ENCODE results near the gene NEAT1. TPM values are rescaled to one million over a fixed set of nuclear protein-coding genes. Genes with fewer than 3 reads are reported as not detected.
A peak's percentile ranks its signal among the peaks of the same experiment; 100 is the strongest.
"Not testable (repeated sequence)": the region's sequence is repeated elsewhere in the genome, so short reads cannot be mapped to it uniquely, and the experiment has no call there.

Gene NEAT1
- polyA plus RNA-seq, 3 donors, result 598 to 1,041 (median 691) TPM

GRCh38 chr11:65401073-65401802, 21.4 kb upstream of the NEAT1 start:
- H3K27ac ChIP-seq (ENCODE audit: low read depth, low read length), result no peak overlapping the region

GRCh38 chr11:65401803-65402248, 20.8 kb upstream of the NEAT1 start:
- no peak overlapping the region for H3K27ac ChIP-seq (ENCODE audit: low read depth, low read length)
- WGBS, 3 donors, result 78 to 93% (median 88%) methylated on average over 10 of the region's 10 CpGs

More at GRCh38 chr11:65401073-65401802, 21.4 kb upstream of the NEAT1 start:
- 77 to 83% (median 78%) methylated on average over 13 to 16 of the region's 16 CpGs for WGBS, 3 donors

DNA sequence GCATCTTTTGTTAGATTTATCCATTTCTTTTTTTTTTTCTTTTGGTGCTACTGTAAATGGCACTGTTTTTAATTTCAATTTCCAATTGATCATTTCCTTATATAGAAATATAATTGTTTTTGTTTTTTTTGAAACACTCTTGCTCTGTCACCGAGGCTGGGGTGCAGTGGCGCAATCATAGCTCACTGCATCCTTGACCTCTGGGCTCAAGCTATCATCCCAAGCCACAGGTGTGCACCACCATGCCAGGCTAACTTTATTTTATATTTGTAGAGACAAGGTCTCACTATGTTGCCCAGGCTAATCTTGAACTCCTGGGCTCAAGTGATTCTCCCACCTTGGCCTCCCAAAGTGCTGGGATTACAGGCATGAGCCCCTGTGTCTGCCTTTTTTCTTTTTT, 19.8 kb upstream of the NEAT1 start:
- no peak overlapping the region for H3K27ac ChIP-seq (ENCODE audit: low read depth, low read length)
- 67 to 74% (median 69%) methylated on average over 2 of the region's 2 CpGs for WGBS, 3 donors

- WGBS, 3 donors, result 49 to 81% (median 56%) methylated on average over 12 of the region's 12 CpGs
- H3K27ac ChIP-seq (ENCODE audit: low read depth, low read length), result no peak overlapping the region
These were observed 18.9 kb upstream of the NEAT1 start for GRCh38 chr11:65403607-65404121.

DNA sequence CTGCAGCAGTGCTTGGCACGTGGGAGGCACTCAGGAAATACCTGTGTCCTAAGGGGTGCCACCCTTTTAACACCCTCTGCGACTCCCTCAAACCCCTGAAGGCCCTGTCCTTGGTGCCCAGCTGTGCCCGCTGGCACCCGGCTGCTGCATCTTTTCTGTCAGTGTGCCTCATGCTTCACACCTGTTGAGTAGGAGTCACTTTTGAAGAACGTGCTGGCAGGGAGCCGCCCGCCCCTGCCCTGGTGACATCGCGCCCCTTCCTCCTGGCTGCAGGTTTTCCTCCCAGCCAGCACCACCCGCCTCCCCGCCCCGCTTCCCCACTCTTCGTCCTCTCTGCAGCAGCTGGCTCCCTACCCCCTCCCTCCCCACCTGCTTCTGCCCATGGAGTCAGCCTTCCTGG, 18.4 kb upstream of the NEAT1 start:
- 53 to 82% (median 56%) methylated on average over 13 of the region's 13 CpGs for WGBS, 3 donors
- H3K27ac ChIP-seq (ENCODE audit: low read depth, low read length), result no peak overlapping the region

DNA sequence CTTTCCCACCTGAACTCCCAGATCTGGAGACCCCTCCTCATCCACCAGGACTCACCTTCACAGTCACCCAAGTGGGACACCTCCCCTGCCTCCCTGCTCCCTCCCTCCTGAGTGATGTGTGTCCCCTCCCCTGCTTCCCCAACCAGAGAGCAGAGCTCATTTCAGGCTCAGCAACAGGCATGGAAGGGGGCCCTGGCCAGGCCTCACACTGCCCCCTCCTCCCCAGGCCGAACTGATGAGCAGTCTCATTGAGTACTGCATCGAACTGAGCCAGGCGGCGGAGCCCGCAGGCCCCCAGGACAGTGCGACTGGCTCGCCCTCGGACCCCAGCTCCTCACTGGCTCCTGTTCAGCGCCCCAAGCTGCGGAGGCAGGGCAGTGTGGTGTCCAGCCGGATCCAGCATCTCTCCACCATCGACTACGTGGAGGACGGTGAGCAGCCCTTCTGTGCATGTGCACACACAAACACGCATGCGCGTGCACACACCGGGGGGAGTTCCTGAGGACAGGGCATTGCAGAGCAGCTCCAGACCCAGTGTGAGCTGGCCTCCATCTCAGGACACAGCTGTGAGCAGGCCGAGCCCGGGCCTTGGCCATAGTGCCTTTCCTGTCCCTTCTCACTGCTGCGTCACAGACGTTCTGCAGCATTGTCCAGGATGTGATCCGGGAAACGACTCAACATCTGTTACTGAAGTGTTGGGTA, 17.8 kb upstream of the NEAT1 start:
- no peak overlapping the region for H3K27ac ChIP-seq (ENCODE audit: low read depth, low read length)
- 80 to 95% (median 84%) methylated on average over 24 of the region's 24 CpGs for WGBS, 3 donors

- no peak overlapping the region for H3K27ac ChIP-seq (ENCODE audit: low read depth, low read length)
- 86 to 92% (median 88%) methylated on average over 28 to 29 of the region's 29 CpGs for WGBS, 3 donors
These were observed 11.5 kb upstream of the NEAT1 start for GRCh38 chr11:65410936-65411680.

GRCh38 chr11:65411681-65412070, 10.9 kb upstream of the NEAT1 start:
- 82 to 83% (median 83%) methylated on average over 5 of the region's 5 CpGs for WGBS, 3 donors
- H3K27ac ChIP-seq (ENCODE audit: low read depth, low read length), result no peak overlapping the region

DNA sequence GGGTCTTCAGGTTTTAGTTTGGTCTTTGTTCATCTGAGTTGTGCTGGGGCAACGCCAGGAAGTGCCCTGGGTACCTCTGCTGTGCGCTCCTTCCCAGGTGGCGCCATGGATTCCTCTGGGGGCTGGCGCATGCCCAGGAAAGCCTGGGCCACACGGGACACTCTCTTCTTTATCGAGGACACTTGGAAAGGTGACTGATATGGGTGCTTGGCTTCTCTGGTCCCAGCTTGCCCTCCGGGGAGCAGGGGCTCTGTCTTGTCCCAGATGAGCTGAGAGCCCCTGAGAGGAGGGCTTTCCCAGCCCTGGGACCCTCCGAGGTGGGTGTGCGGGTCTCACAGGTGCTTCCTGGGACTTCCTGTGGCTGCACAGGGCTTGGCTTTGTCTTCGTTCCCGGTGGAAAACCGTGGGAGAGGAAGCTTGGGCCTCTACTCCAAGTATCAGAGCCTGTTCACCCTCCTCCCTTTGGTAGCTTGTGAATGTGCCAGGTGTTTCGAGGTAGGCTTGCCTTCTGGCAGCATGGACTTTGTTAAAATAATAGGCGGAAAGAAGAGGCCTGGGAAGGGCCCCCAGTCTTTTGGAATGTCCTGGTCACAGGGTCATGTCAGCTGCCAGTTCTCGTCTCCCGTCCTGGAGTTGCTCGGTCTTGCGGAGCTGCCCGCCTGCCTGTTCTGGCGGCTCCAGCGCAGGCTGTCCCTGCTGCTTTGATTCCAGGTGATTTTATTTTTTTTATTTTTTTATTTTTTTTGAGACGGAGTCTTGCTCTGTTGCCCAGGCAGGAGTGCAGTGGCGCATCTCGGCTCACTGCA, 10.1 kb upstream of the NEAT1 start:
- H3K27ac ChIP-seq (ENCODE audit: low read depth, low read length), result no peak overlapping the region
- WGBS, 3 donors, result 66 to 74% (median 72%) methylated on average over 24 of the region's 24 CpGs

- not testable (repeated sequence) for H3K27ac ChIP-seq (ENCODE audit: low read depth, low read length)
- 82 to 91% (median 84%) methylated on average over 15 of the region's 15 CpGs for WGBS, 3 donors
These were observed 9.4 kb upstream of the NEAT1 start for GRCh38 chr11:65413077-65413664.

- H3K27ac ChIP-seq (ENCODE audit: low read depth, low read length), result no peak overlapping the region
- WGBS, 3 donors, result 79 to 82% (median 80%) methylated on average over 11 of the region's 11 CpGs
These were observed 7.7 kb upstream of the NEAT1 start for GRCh38 chr11:65414776-65415498.

- 63 to 71% (median 71%) methylated on average over 11 of the region's 11 CpGs for WGBS, 3 donors
These were observed 6.9 kb upstream of the NEAT1 start for GRCh38 chr11:65415499-65416340.

DNA sequence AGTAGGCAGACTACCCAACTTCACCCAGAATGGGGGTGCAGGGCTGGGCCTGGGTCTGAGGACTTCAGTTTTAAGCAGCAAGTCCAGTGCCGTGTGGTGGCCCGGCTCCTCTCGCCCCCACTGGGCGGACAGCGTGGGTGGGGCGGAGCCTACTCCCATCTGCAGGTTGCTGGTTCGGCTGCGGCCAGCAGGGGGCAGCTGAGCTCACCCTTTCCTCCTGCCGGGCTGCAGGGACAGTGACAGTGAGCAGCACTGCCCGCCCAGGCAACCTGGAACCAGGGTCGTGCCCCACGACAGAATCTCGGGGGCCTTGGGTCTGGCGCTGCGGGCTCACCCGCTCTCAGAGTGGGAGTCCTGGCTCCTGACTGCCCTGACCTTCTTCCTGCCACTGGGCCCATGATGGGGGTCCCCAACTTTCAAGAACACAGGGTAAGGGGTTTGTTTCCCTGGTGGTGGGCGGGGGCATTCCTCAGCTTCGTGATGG, 6.2 kb upstream of the NEAT1 start:
- no peak overlapping the region for H3K27ac ChIP-seq (ENCODE audit: low read depth, low read length)
- WGBS, 3 donors, result 3 to 4% (median 3%) methylated on average over 18 of the region's 18 CpGs

More at GRCh38 chr11:65415499-65416340, 6.9 kb upstream of the NEAT1 start:
- H3K27ac ChIP-seq (ENCODE audit: low read depth, low read length), result no peak overlapping the region

DNA sequence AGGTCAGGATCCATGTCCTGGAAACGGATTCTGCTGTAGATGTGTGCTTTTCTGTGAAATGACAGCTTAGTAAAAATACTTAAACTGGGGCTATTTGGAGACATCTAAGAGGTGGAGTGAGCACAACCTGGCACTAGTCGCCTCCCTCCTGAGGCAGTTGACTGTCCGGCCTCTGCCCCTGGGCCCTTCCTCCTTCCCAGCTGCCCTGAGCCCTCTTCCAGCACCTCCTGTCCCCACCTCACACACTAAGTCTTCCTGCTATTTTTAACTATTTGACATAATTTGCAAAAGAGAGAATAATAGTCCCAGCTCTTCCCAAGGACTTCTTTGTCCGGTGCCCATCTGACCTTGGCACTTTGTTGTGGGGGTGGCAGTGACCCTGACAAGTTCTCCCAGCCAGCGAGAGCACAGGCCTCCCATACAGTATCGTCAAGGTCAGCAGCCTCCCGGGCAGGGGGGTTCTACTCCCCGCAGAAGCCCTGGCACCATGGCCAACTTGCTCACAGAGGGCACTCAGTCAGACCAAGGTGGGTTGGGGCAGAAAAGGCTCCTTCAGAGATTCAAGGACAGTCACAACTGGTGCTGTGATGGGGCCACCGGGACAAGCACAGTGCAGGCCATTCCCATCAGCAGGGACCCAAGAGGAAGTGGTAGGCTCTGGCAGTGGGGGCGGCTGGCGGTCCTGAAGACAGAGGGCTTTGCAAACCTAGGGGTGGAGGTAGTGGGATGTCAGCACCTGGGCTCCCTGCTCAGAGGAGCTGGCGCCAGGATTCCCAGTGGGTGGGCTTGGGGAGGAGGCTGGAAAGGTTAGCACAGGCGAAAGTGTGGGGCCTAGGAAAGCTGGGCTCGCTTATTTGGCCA, 5.5 kb upstream of the NEAT1 start:
- WGBS, 3 donors, result 16 to 22% (median 18%) methylated on average over 14 of the region's 14 CpGs

GRCh38 chr11:65417702-65418430, 4.7 kb upstream of the NEAT1 start:
- peak overlapping the region; percentile 98 for H3K27ac ChIP-seq (ENCODE audit: low read depth, low read length)
- WGBS, 3 donors, result 4 to 42% (median 13%) methylated on average over 19 of the region's 19 CpGs

More for the DNA sequence above, 5.5 kb upstream of the NEAT1 start:
- H3K27ac ChIP-seq (ENCODE audit: low read depth, low read length), result peak overlapping the region; percentile 98

All from adipose tissue (tissue), 3 donors.